ENCODE results near the gene NDUFB7. TPM values are rescaled to one million over a fixed set of nuclear protein-coding genes. Genes with fewer than 3 reads are reported as not detected.

NDUFB7 gene
- total and polyA plus RNA-seq, 2 of the 8 experiments (the other 6 are each of a cell fraction or from before 2014, with no cell fraction given) = 151 to 740 TPM

GRCh38 chr19:14556662-14557188, 15.1 kb downstream of the NDUFB7 start:
- H3K4me1 ChIP-seq (replicated peaks in 1 of 4; ENCODE audit: control insufficient read depth in 3 of 4, insufficient read depth in 4 of 4, low read length in 3 of 4) = peaks cover 0 to 25% (median 19%) of the 10 kb centered on the region in 4 experiments; a peak in 6 of 7 replicates
- no peak overlapping the region for H2BK120ac ChIP-seq (replicated peaks; ENCODE audit: low read depth, low read length)
- no peak overlapping the region for H3K4me3 ChIP-seq (ENCODE audit: extremely low read depth in 1 of 4, insufficient read depth in 2 of 4, low read depth in 3 of 4, low read length in 4 of 4)
- H4K91ac ChIP-seq (replicated peaks; ENCODE audit: insufficient read length, low read length) = no peak overlapping the region
- no peaks in the 10 kb centered on the region for H3K9me3 ChIP-seq (ENCODE audit: insufficient read depth in 2 of 2, low read depth in 1 of 2, low read length in 1 of 2)
- H4K8ac ChIP-seq (ENCODE audit: extremely low read depth, insufficient read depth, low read length) = peak overlapping the region; percentile 66; the same call in 1 of the 2 replicates
- ChIA-PET POLR2A (ENCODE audit: partially characterized antibody) (interaction anchor here (0.9 to 1.8 kb wide), 6 partner anchors 8 to 39 kb away, joined by 3 to 8 read pairs (median 4); partner anchors contain the start of gene NDUFB7), CTCF (ENCODE audit: partially characterized antibody) (interaction anchor here (0.6 to 6.3 kb wide), 22 partner anchors 9 to 740 kb away, joined by 3 to 47 read pairs (median 3); partner anchors contain the start of genes GIPC1 and NDUFB7)
- H3K23ac ChIP-seq (ENCODE audit: insufficient read length) = no peak overlapping the region
- H3K23me2 ChIP-seq (ENCODE audit: low read depth, low read length) = no peaks in the 10 kb centered on the region
- no peak overlapping the region for H2BK5ac ChIP-seq (ENCODE audit: low read depth, low read length)
- peak overlapping the region in 1 of 2 experiments; percentile 53; a peak in 2 of 4 replicates for H3K4me2 ChIP-seq (ENCODE audit: insufficient read depth in 1 of 2, low read depth in 2 of 2, low read length in 2 of 2)
- FAIRE-seq (no peak), DNase-seq (ENCODE audit: low read depth in 1 of 2, low spot score in 2 of 2) (peak; percentile 81 to 90)
- no peak overlapping the region for H3K18ac ChIP-seq (ENCODE audit: extremely low read depth, low read length)
- 15% methylated on average over 18 of the region's 18 CpGs; no CpG with 5 or more reads in 1 of the 2 experiments for WGBS, 2 experiments (ENCODE audit: extremely low coverage in 1 of 2, insufficient coverage in 1 of 2, insufficient read length in 1 of 2, insufficient replicate concordance in 2 of 2, low coverage in 1 of 2, low lambda C conversion rate in 2 of 2, missing lambda C conversion rate in 1 of 2)
- peak overlapping the region; percentile 12 for H4K5ac ChIP-seq (ENCODE audit: insufficient read length, low read depth, low read length)
- H4K20me1 ChIP-seq (replicated peaks in 1 of 2; ENCODE audit: control insufficient read depth in 1 of 2, insufficient read depth in 2 of 2, low read length in 2 of 2) = peaks cover 4 to 18% of the 10 kb centered on the region in 2 experiments
- no peaks in the 10 kb centered on the region for H3K27me3 ChIP-seq (replicated peaks in 1 of 4; ENCODE audit: control insufficient read depth in 3 of 4, extremely low read depth in 1 of 4, insufficient read depth in 3 of 4, low read length in 3 of 4)
- no peak overlapping the region for H2AK5ac ChIP-seq (ENCODE audit: low read depth, low read length)
- no peak overlapping the region for H3K56ac ChIP-seq (replicated peaks; ENCODE audit: insufficient read length, low read depth, low read length)
- no peak overlapping the region for H3K4ac ChIP-seq (replicated peaks; ENCODE audit: insufficient read length, low read depth, low read length)
- H3K14ac ChIP-seq (ENCODE audit: insufficient read length) = no peak overlapping the region
- no peaks in the 10 kb centered on the region for H3K36me3 ChIP-seq (ENCODE audit: control insufficient read depth in 2 of 4, insufficient read depth in 4 of 4, low read length in 3 of 4)
- peaks cover 0 to 28% of the 10 kb centered on the region in 2 experiments; a peak in 1 of 4 replicates for H3K79me2 ChIP-seq (ENCODE audit: control insufficient read depth in 1 of 2, insufficient read depth in 2 of 2, low read length in 2 of 2)
- H2BK12ac ChIP-seq (ENCODE audit: low read depth, low read length) = no peak overlapping the region
- H3K27ac ChIP-seq (ENCODE audit: low read depth, low read length) = no peak overlapping the region
- H3K9ac ChIP-seq (replicated peaks in 1 of 4; ENCODE audit: extremely low read depth in 1 of 4, low read depth in 3 of 4, low read length in 3 of 4) = peak overlapping the region in 1 of 4 experiments; percentile 39; a peak in 1 of 7 replicates
- H3K79me1 ChIP-seq (ENCODE audit: low read depth, low read length) = peaks cover 15% of the 10 kb centered on the region
- no peak overlapping the region for H2BK20ac ChIP-seq (ENCODE audit: low read length)
- H2AFZ ChIP-seq (ENCODE audit: low read length) = no peak overlapping the region
- no peak overlapping the region for H2BK15ac ChIP-seq (ENCODE audit: low read length)
- TF ChIP-seq NRF1 (IDR thresholded peaks at IDR 0.05; ENCODE audit: low read depth, low read length) = no peak
- TF ChIP-seq POU5F1 (IDR thresholded peaks at IDR 0.05; ENCODE audit: low read depth, low read length) = no peak
- no peak for TF ChIP-seq RFX5 (IDR thresholded peaks at IDR 0.05; ENCODE audit: borderline replicate concordance, low read depth, low read length)
- TF ChIP-seq RNF2 (IDR thresholded peaks at IDR 0.05; ENCODE audit: borderline replicate concordance, low read depth, low read length, missing control alignments, poor library complexity, severe bottlenecking) = no peak
- TF ChIP-seq RBBP5 (IDR thresholded peaks at IDR 0.05; ENCODE audit: borderline replicate concordance, low read depth, low read length) = no peak
- TF ChIP-seq MAFK (IDR thresholded peaks at IDR 0.05; ENCODE audit: low read depth, low read length) = 0 out of 2 replicates have a peak, but pooled peaks have one; percentile 6
- TF ChIP-seq KDM5A (IDR thresholded peaks at IDR 0.05; ENCODE audit: low read length) = no peak
- TF ChIP-seq HDAC6 (IDR thresholded peaks at IDR 0.05; ENCODE audit: low read depth, low read length) = no peak
- no peak for TF ChIP-seq USF2 (IDR thresholded peaks at IDR 0.05; ENCODE audit: low read length)
- TF ChIP-seq CREB1 (IDR thresholded peaks at IDR 0.05) = peak; percentile 71
- no peak for TF ChIP-seq SIX5 (IDR thresholded peaks at IDR 0.05; ENCODE audit: low read depth, low read length)
- no peak for TF ChIP-seq PHF8 (conservative IDR thresholded peaks at IDR 0.05; ENCODE audit: low read depth, low read length)

All from H1 (cell line).